Iris pigment epithelial cell (primary cell): Measurements from ENCODE around the gene RGPD5.
"Not testable (repeated sequence)": the region's sequence is repeated elsewhere in the genome, so short reads cannot be mapped to it uniquely, and the experiment has no call there.

Experiments used
- DNase-seq: peaks from one replicate; pipeline ENCODE4 v3.0.0-alpha.2; 2011; ENCODE audit warnings: low read depth

The RGPD5 gene

DNA sequence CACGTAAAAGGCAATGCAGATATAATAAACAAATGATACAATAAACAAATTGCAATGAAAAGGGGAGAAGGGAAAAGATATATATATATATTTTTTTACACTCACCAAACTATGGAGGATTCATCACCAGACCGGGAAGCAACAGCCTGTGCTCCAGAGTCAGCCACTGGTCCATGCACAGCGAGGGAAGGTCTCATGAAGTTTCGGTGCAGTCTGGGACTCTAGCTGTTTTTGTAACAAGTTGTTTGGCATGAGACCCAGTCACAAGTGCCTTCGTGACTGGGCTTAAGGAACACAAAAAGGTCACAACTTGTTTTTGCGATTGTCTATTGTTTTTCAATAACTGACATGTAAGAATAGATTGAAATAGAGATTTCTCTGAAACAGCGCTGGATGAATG is 99.6 kb downstream of the RGPD5 start:
- not testable (repeated sequence) for DNase-seq

DNA sequence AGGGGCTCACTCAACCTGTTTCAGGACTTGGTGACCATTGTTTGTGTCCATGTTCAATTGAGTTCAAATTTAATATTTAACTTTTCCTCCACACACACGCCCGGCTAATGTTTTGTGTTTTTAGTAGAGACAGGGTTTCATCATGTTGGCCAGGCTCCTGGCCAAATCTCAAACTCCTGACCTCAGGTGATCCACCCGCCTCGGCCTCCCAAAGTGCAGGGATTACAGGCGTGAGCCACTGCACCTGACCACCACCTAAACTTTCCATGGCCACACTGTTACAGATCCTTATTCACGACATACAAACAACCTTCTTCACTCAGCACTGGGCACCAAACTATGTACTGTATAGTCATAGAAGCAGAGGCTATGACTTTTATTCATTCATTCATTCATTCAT is 100.0 kb downstream of the RGPD5 start:
- not testable (repeated sequence) for DNase-seq

DNA sequence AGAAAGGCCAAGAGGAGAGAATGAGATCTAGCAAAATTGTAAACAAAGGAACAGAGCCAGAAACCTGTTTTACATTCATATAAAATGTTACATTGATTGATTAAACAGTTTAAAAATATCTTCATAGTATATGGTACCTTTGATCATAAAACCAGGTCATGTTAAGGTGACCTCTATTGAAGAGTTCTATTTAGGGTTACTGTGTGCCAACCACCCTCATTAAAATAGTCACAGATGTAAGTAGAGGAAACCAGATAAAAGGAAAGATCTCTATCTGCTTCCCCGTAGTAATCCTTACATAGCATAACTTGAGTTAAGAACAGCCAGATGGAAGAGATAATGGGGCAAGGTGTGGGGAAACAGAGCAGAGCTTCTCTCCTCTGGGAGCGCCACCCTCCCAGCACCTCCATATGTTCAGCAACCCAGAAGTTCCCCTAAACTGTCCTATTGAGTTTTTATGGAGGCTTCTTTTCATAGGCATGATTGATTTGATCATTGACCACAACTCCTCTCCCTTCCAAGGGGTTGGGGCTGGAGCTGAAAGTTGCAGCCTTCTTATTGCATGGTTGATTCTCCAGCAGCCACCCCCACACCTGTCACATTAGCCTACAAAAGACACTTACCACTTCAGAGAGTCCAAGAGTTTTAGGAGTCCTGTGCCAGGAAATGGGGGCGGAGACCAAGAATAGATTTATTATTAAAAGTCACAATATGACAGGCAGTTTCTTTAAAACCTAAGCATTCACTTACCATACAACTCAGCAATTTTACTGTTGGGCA is 101.2 kb downstream of the RGPD5 start:
- DNase-seq: not testable (repeated sequence)

DNA sequence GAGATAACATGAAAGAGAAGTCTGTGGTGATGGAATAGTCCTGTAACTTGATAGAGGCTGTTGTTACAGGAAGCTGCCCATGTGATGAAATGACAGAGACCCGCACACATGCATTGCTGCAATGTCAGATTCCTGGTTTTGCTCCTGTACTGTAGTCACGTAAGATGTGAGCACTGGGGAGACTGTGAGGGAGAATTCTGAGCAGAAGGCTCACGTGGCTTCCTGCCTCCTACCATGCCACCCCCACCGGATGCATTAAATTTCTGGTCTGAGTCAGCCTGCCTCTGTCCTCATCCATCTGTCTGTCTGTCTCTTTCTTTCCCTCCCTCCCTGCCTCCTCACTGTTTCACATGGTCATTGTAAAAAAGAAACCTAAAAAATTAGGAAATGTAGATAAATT is 102.1 kb downstream of the RGPD5 start:
- DNase-seq: not testable (repeated sequence)

DNA sequence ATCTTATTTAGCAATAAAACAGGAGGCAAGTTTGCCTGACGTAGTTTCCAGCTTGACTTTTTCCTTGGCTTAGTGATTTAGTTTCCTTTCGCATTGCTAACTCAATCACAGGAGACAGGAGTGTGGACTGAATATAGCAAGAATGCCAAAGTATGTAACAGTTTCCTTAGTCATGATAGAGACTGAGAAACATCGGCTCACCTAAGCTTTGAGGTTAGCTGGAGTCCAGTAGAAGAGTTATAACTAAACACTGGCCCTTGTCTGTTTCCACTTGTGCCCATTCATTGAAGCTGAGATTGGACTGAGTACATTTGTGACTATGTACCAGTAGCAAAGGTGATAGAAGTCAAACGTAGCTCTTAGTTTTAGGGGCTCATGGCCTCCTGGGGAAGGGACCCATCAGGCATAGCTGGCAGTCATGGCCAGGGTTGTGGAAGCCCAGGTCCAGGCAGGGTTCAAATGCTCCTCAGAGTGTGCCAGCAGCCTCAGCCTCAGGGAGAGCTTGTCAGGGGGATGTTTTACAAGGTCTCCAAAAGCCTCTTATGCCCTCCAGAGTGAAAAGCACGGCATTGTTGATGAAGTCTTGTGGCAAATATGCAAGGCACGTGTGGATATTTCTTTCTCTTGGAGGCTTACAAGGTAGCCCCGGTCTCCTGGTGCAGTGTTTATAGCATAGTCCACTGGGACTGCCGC is 103.8 kb downstream of the RGPD5 start:
- DNase-seq: not testable (repeated sequence)

DNA sequence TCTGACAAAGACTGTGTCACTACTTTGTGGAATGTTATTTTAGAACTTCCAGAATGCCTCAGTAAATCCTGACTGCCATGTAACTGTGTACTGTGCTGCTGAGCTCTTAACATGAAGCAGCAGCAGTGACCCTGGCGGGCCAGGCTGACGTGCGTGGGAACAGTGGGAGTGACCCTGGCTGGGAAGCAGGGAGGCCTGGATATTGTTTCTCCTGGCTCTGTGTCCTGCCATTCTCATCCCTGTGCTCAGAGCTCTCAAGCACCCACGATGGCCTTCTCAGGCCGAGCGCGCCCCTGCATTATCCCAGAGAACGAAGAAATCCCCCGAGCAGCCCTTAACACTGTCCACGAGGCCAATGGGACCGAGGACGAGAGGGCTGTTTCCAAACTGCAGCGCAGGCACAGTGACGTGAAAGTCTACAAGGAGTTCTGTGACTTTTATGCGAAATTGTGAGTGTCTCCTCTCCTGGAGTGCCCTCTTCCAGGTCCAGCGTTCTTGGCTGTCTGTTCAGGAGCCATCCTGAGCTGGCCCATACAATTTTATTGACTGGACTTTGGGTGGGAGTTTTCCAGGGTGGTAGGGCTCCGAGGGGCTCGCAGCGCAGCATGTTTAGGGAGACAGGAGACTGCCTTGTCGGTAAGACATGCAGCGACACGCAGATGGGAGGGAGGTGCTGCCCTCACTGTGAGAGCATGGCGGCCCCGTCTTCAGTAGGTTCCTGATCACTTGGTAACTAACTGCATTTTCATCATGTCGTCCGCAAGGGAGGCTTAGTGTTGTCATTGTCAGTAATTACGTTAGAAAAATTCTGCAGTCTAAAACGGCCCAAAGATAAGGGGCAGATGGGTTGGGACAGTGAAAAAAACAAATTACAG is 104.6 kb downstream of the RGPD5 start, which contains the start of gene LIMS3:
LIMS3 (plus strand) TSS at position 227 of the 875 bp plus-strand sequence; CDS start at position 268, 41 bp downstream.
- DNase-seq: not testable (repeated sequence)

DNA sequence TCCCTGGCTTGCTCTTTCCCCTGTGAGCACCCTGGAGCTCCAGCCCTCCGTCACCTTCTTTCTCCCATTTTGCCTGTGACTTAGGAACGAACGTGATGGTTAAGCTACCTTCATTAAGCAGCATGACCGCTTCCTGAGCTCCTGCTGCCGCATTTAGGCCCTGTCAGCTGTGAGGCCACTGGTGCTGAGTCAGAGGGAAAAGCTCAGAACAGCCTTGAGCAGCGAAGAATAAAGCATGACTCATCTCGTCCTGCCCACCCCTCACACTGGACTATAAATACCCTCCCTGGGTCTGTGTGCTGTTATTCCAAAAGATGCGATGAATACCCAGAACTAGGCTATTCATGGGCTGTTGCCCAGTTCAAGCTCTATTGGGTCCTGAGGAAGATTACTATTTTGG is 111.7 kb downstream of the RGPD5 start:
- not testable (repeated sequence) for DNase-seq
